ENCODE results near the gene ZNF367. TPM values are rescaled to one million over a fixed set of nuclear protein-coding genes. Genes with fewer than 3 reads are reported as not detected.

ZNF367 gene
- total and polyA plus RNA-seq, 2 of the 4 experiments (the other 2 are of a cell fraction), result 1.1 to 2.7 TPM

DNA sequence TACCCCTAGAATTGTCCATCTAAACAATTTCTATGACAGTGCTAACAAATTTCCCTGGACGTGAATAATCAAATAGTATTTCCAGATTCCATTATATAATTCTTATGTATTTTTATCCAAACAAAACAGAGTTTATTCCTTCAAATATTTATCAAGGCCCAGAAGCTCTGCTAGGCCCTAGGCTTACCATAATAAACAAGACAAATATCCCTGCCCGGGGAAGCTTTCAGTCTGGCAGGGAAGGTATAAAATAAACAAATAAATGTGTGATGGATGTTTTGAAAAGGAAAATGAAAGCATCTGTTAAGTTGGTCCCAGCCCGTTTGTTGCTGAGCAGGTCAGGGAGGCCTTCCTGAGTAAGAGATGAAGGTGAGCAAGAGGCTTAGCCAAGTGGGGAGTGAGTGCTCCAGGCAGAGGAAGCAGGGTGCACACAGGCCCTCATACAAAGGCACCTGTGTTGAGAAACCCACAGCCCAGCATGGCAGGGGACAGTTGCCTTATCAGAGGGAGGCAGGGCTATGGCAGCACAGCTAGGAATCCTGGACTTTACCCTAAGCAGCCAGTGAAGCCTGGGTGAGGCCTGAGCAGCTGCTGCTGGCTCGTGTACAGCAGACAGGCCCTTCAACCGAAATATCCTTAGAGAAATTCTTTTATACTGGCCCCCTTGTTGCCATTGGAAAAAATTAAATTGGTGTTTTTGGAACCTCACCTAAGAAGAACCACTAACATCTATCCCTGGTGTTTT, 27.0 kb downstream of the ZNF367 start:
- Histone ChIP-seq H2BK15ac (ENCODE audit: low read depth, low read length) (no peak overlapping the region), H4K91ac (ENCODE audit: insufficient read depth, low read depth, low read length) (no peak overlapping the region), H3K14ac (replicated peaks; ENCODE audit: low read depth, low read length) (peak overlapping the region; percentile 13; the same call in 1 of the 2 replicates), H3K27ac (ENCODE audit: insufficient read depth, low read length) (peak overlapping the region; percentile 51; the same call in 1 of the 2 replicates), H3K56ac (ENCODE audit: extremely low read depth, insufficient read depth, low read length) (no peak overlapping the region), H3K4me1 (ENCODE audit: control insufficient read depth, insufficient read depth, low read length) (peaks cover 3% of the 10 kb centered on the region), H2BK5ac (ENCODE audit: low read depth, low read length, poor library complexity, severe bottlenecking) (no peak overlapping the region), H2AFZ (replicated peaks; ENCODE audit: low read length, poor library complexity) (peak overlapping the region; percentile 86), H3K4me3 (ENCODE audit: insufficient read depth, low read depth, low read length) (no peak overlapping the region), H2BK120ac (ENCODE audit: low read depth, low read length) (peak overlapping the region; percentile 20), H3K36me3 (ENCODE audit: control insufficient read depth, insufficient read depth, low read length) (no peaks in the 10 kb centered on the region; the same call in 1 of the 2 replicates), H3K9me1 (ENCODE audit: insufficient read depth, low read length) (peaks cover 3% of the 10 kb centered on the region; the same call in 1 of the 2 replicates), H4K20me1 (ENCODE audit: insufficient read depth, low read length) (no peaks in the 10 kb centered on the region), H2AK5ac (ENCODE audit: low read depth, low read length) (no peak overlapping the region; the same call in 1 of the 2 replicates), H3K23ac (ENCODE audit: low read depth, low read length) (no peak overlapping the region), H3K27me3 (ENCODE audit: control insufficient read depth, insufficient read depth, low read length) (no peaks in the 10 kb centered on the region), H3K9ac (ENCODE audit: low read depth, low read length) (0 out of 2 replicates have a peak overlapping the region, but pooled peaks have one; percentile 0), H4K5ac (ENCODE audit: low read depth, low read length) (peak overlapping the region; percentile 91), H3K18ac (ENCODE audit: low read depth, low read length) (peak overlapping the region; percentile 34; the same call in 1 of the 2 replicates), H3K4ac (ENCODE audit: low read depth, low read length) (peak overlapping the region; percentile 30; the same call in 1 of the 2 replicates), H3K4me2 (ENCODE audit: low read depth, low read length) (peak overlapping the region; percentile 47), H2AK9ac (replicated peaks; ENCODE audit: low read depth, low read length, poor library complexity) (peak overlapping the region; percentile 31), H2BK20ac (ENCODE audit: low read depth, low read length) (no peak overlapping the region), H3K79me1 (ENCODE audit: low read depth in 1 of 2, low read length in 2 of 2) (peaks cover 0 to 24% of the 10 kb centered on the region in 2 experiments; a peak in 1 of 4 replicates), H4K8ac (ENCODE audit: low read depth in 2 of 2, low read length in 2 of 2) (peak overlapping the region in 1 of 2 experiments; percentile 74; a peak in 2 of 4 replicates), H3K9me3 (ENCODE audit: control insufficient read depth, insufficient read depth, low read length) (no peaks in the 10 kb centered on the region)
- CTCF ChIA-PET, result no interaction called here
- in situ Hi-C loops (cut with MboI; ENCODE audit: low sequenced_read_pairs) (loop anchor here (10.0 kb wide), 1 partner anchor 56 kb away; no protein-coding TSS in a partner anchor), intact Hi-C loops (cut with micrococcal nuclease) (no loop called here), dilution Hi-C loops (cut with HindIII; ENCODE audit: low sequenced_read_pairs, unreplicated experiment) (no loop called here)
- WGBS, 2 experiments (ENCODE audit: extremely low coverage in 2 of 2, insufficient read length in 1 of 2), result 25% methylated on average over 1 of the region's 5 CpGs; no CpG with 5 or more reads in 1 of the 2 experiments
- DNase-seq, result peak; percentile 37
- ATAC-seq (ENCODE audit: low read depth), result peak; percentile 91
- BruUV-seq (replicated peaks), result no TSS peak
- POLR2A ChIA-PET (ENCODE audit: unreplicated experiment), result no interaction called here
- no peak for TF ChIP-seq MXI1 (IDR thresholded peaks at IDR 0.05; ENCODE audit: borderline replicate concordance, low read depth, low read length)
- TF ChIP-seq MAFK (IDR thresholded peaks at IDR 0.05; ENCODE audit: low read depth, low read length), result no peak
- TF ChIP-seq RAD21 (IDR thresholded peaks at IDR 0.05; ENCODE audit: low read length), result no peak

Data from IMR-90 (cell line).